Neural cell (in vitro differentiated cells): ENCODE data around the gene ROPN1. TPM values are rescaled to one million over a fixed set of nuclear protein-coding genes. Genes with fewer than 3 reads are reported as not detected.
"Not testable (repeated sequence)": the region's sequence is repeated elsewhere in the genome, so short reads cannot be mapped to it uniquely, and the experiment has no call there.

Source experiments
- H2AFZ ChIP-seq: fragments of 200-600, 300-800 bp; sonication (generic), shearing (Covaris generic); 2 replicates; pipeline ENCODE4 v1.6.0; 2014; ENCODE audit warnings: low read depth, mild to moderate bottlenecking, antibody characterized with exemption, low read length, moderate library complexity
- H3F3A ChIP-seq: fragments of 200-600 bp; shearing (Covaris generic); 2 replicates; pipeline ENCODE4 v1.6.1; 2016; ENCODE audit warnings: mild to moderate bottlenecking, moderate library complexity, mixed read lengths, antibody characterized with exemption, low read length; ENCODE audit not compliant: insufficient read depth, poor library complexity, severe bottlenecking
- H3K27ac ChIP-seq: fragments of 200-600, 300-800 bp; sonication (generic), shearing (Covaris generic); 2 replicates; pipeline ENCODE4 v1.5.1; 2014; ENCODE audit warnings: mild to moderate bottlenecking, low read length, moderate library complexity
- H3K27me3 ChIP-seq: fragments of 300-800, 200-600 bp; sonication (generic), shearing (Covaris generic); 2 replicates; pipeline ENCODE4 v1.6.0; 2014; ENCODE audit warnings: mild to moderate bottlenecking, low read depth, low read length, moderate library complexity; ENCODE audit not compliant: insufficient read depth
- H3K36me3 ChIP-seq: fragments of 300-800, 200-600 bp; sonication (generic), shearing (Covaris generic); 2 replicates; pipeline ENCODE4 v1.5.1; 2014; ENCODE audit warnings: mild to moderate bottlenecking, antibody characterized with exemption, low read length, moderate library complexity; ENCODE audit not compliant: insufficient read depth
- H3K4me2 ChIP-seq: fragments of 300-800, 200-600 bp; sonication (generic), shearing (Covaris generic); 2 replicates; pipeline ENCODE4 v1.6.0; 2014; ENCODE audit warnings: mild to moderate bottlenecking, low read length
- H3K4me3 ChIP-seq: fragments of 300-800, 200-600 bp; sonication (generic), shearing (Covaris generic); 2 replicates; pipeline ENCODE4 v1.5.1; 2014; ENCODE audit warnings: mild to moderate bottlenecking, low read length, moderate library complexity
- H3K79me2 ChIP-seq: fragments of 200-600 bp; shearing (Covaris generic); replicated peaks from 2 replicates; pipeline ENCODE4 v1.6.0; 2014; ENCODE audit warnings: mild to moderate bottlenecking, low read length, moderate library complexity; ENCODE audit not compliant: insufficient read depth
- H3K9ac ChIP-seq: fragments of 300-800, 200-600 bp; sonication (generic), shearing (Covaris generic); 2 replicates; pipeline ENCODE4 v1.6.1; 2016; ENCODE audit warnings: mild to moderate bottlenecking, low read length, mixed read lengths
- H3K9me2 ChIP-seq: fragments of 200-600 bp; shearing (Covaris generic); 2 replicates; pipeline ENCODE4 v1.6.1; 2016; ENCODE audit warnings: mild to moderate bottlenecking, low read length, mixed read lengths; ENCODE audit not compliant: insufficient read depth
- H3K9me3 ChIP-seq: fragments of 200-600, 300-800 bp; sonication (generic), shearing (Covaris generic); 2 replicates; pipeline ENCODE4 v1.6.1; 2016; ENCODE audit warnings: mild to moderate bottlenecking, mixed run types, low read length, moderate library complexity, mixed read lengths
- H4K20me1 ChIP-seq: fragments of 200-600 bp; shearing (Covaris generic); 2 replicates; pipeline ENCODE4 v1.6.1; 2016; ENCODE audit warnings: mild to moderate bottlenecking, mixed run types; ENCODE audit not compliant: insufficient read depth
- CTCF ChIP-seq: fragments of 450-650 bp; IDR thresholded peaks from 2 replicates; pipeline ENCODE4 v1.5.1; 2014; ENCODE audit warnings: antibody characterized with exemption, mild to moderate bottlenecking, moderate library complexity; ENCODE audit not compliant: poor library complexity, severe bottlenecking
- EP300 ChIP-seq: fragments of 450-650 bp; conservative IDR thresholded peaks from 2 replicates; pipeline ENCODE4 v1.6.1; 2014; ENCODE audit warnings: antibody characterized with exemption, mild to moderate bottlenecking, moderate library complexity; ENCODE audit not compliant: poor library complexity, severe bottlenecking
- EZH2 ChIP-seq: fragments of 200-600, 300-800 bp; shearing (Covaris generic), sonication (generic); IDR thresholded peaks from 2 replicates; pipeline ENCODE4 v1.6.1; 2014; ENCODE audit warnings: antibody characterized with exemption, low read length, borderline replicate concordance, mild to moderate bottlenecking; ENCODE audit not compliant: insufficient read depth, poor library complexity, severe bottlenecking
- MXI1 ChIP-seq: fragments of 450-650 bp; conservative IDR thresholded peaks from 2 replicates; pipeline ENCODE4 v1.6.1; 2014; ENCODE audit warnings: antibody characterized with exemption, mild to moderate bottlenecking; ENCODE audit not compliant: poor library complexity, severe bottlenecking
- RAD21 ChIP-seq: fragments of 450-650 bp; conservative IDR thresholded peaks from 2 replicates; pipeline ENCODE4 v1.6.1; 2014; ENCODE audit warnings: antibody characterized with exemption, mild to moderate bottlenecking, moderate library complexity
- REST ChIP-seq: IDR thresholded peaks from 2 replicates; pipeline ENCODE4 v1.6.1; 2012; ENCODE audit warnings: borderline replicate concordance
- SMC3 ChIP-seq: fragments of 450-650 bp; conservative IDR thresholded peaks from 2 replicates; pipeline ENCODE4 v1.6.1; 2014; ENCODE audit warnings: antibody characterized with exemption, mild to moderate bottlenecking, moderate library complexity; ENCODE audit not compliant: poor library complexity
- TAF1 ChIP-seq: IDR thresholded peaks from 2 replicates; pipeline ENCODE4 v1.6.1; 2012; ENCODE audit warnings: low read depth
- polyA plus RNA-seq: library from polyadenylated mRNA; depleted of rRNA; stranded (reverse); fragments of >200 nt; gene quantifications from 2 replicates; pipeline ENCODE4 v1.2.3, GENCODE V29; 2014

Gene ROPN1
- polyA plus RNA-seq, 1 donor from 2014 or later = not detected

GRCh38 chr3:123984957-123985356, 7.0 kb downstream of the ROPN1 start:
- Histone ChIP-seq H4K20me1 (no peaks in the 10 kb centered on the region), H3K27ac (no peak overlapping the region), H3K36me3 (no peaks in the 10 kb centered on the region), H3F3A (no peaks in the 10 kb centered on the region), H3K27me3 (peaks cover 7% of the 10 kb centered on the region), H3K9ac (no peak overlapping the region), H3K9me2 (no peaks in the 10 kb centered on the region), H3K79me2 (no peaks in the 10 kb centered on the region), H2AFZ (no peak overlapping the region), H3K9me3 (no peaks in the 10 kb centered on the region), H3K4me3 (no peak overlapping the region), H3K4me2 (no peak overlapping the region)
- TF ChIP-seq SMC3 = no peak

- Histone ChIP-seq H4K20me1 (no peaks in the 10 kb centered on the region), H2AFZ (no peak overlapping the region), H3K27me3 (peaks cover 2% of the 10 kb centered on the region), H3F3A (no peaks in the 10 kb centered on the region), H3K79me2 (no peaks in the 10 kb centered on the region), H3K4me2 (no peak overlapping the region), H3K36me3 (no peaks in the 10 kb centered on the region), H3K9me3 (no peaks in the 10 kb centered on the region), H3K4me3 (no peak overlapping the region), H3K27ac (no peak overlapping the region), H3K9me2 (no peaks in the 10 kb centered on the region), H3K9ac (no peak overlapping the region)
- no peak for TF ChIP-seq REST
- no peak for TF ChIP-seq CTCF
- no peak for TF ChIP-seq EZH2
- no peak for TF ChIP-seq SMC3
- TF ChIP-seq TAF1 = no peak
- TF ChIP-seq MXI1 = no peak
- no peak for TF ChIP-seq RAD21
- TF ChIP-seq EP300 = no peak
These were observed 7.6 kb downstream of the ROPN1 start for GRCh38 chr3:123984350-123984749.

- not testable (repeated sequence) for H3K79me2 ChIP-seq, H3K27me3 ChIP-seq, H3K36me3 ChIP-seq, H3K4me3 ChIP-seq, H3K4me2 ChIP-seq, H4K20me1 ChIP-seq, H3F3A ChIP-seq, H3K9me3 ChIP-seq, H3K27ac ChIP-seq, H2AFZ ChIP-seq, H3K9ac ChIP-seq, H3K9me2 ChIP-seq
These were observed 10.6 kb downstream of the ROPN1 start for GRCh38 chr3:123981317-123981716.
